Measurements from ENCODE around the gene TAB2. TPM values are rescaled to one million over a fixed set of nuclear protein-coding genes. Genes with fewer than 3 reads are reported as not detected.

TAB2 gene
- total and polyA plus RNA-seq, 9 of the 15 experiments (the other 6 are each of a cell fraction or from before 2014, with no cell fraction given): 9.1 to 38.3 (median 18.6) TPM

DNA sequence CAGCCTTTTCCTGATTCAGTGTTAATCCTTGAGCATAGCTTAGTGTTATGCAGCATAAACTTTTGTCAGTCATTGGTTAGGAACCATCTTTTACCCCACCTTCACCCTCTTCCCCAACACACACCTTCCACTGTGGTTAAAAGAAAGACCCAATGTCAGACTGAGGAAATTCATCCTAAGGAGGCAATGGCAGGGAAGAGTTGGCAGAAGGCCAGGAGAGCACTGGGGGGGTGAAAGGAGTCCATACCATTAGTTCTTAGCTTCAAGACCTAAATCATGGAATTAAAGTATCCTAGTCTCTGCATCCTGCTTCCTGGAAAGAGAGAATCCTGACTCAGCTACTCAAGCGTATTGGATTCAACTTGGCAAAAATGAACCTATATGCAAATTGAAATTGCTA, 16.9 kb upstream of the TAB2 start:
- no peaks in the 10 kb centered on the region for H3K36me3 ChIP-seq (ENCODE audit: control insufficient read depth, insufficient read depth, low read length)
- ChIA-PET POLR2A (interaction anchor here (1.6 kb wide), 1 partner anchor 17 kb away, joined by 4 read pairs; the partner anchor contains the start of gene TAB2), CTCF (ENCODE audit: low intra/inter-chr PET ratio) (no interaction called here)
- no peaks in the 10 kb centered on the region for H4K20me1 ChIP-seq (replicated peaks; ENCODE audit: control insufficient read depth, insufficient read depth, low read length)
- H3K9me1 ChIP-seq (ENCODE audit: control insufficient read depth, insufficient read depth, low read length): no peaks in the 10 kb centered on the region
- no peak overlapping the region for H3K4me2 ChIP-seq (ENCODE audit: insufficient read depth, low read length)
- no peak overlapping the region for H3K9ac ChIP-seq (ENCODE audit: insufficient read depth in 1 of 2, low read depth in 2 of 2, low read length in 2 of 2)
- in situ Hi-C loops (cut with MboI) (no loop called here), intact Hi-C loops (cut with micrococcal nuclease) (no loop called here)
- no peak for ATAC-seq
- no peak overlapping the region for H3K4me3 ChIP-seq
- WGBS (ENCODE audit: insufficient coverage, low coverage, missing lambda C conversion rate): 39% methylated on average over 1 of the region's 1 CpG
- H3K27me3 ChIP-seq (ENCODE audit: control insufficient read depth in 2 of 2, insufficient read depth in 2 of 2, low read length in 2 of 2): peaks cover 6 to 12% of the 10 kb centered on the region in 2 experiments; a peak in 3 of 5 replicates
- FAIRE-seq: no peak
- H3K9me3 ChIP-seq (replicated peaks; ENCODE audit: control insufficient read depth, insufficient read depth, low read depth, low read length): no peaks in the 10 kb centered on the region
- H3K79me2 ChIP-seq (ENCODE audit: control insufficient read depth, insufficient read depth, low read length): no peaks in the 10 kb centered on the region
- no TSS peak for BruUV-seq (replicated peaks)
- no peak for TF ChIP-seq ZNF347 (CRISPR knock-in tag; IDR thresholded peaks at IDR 0.05; ENCODE audit: low read depth)
- TF ChIP-seq, protein P1, sequence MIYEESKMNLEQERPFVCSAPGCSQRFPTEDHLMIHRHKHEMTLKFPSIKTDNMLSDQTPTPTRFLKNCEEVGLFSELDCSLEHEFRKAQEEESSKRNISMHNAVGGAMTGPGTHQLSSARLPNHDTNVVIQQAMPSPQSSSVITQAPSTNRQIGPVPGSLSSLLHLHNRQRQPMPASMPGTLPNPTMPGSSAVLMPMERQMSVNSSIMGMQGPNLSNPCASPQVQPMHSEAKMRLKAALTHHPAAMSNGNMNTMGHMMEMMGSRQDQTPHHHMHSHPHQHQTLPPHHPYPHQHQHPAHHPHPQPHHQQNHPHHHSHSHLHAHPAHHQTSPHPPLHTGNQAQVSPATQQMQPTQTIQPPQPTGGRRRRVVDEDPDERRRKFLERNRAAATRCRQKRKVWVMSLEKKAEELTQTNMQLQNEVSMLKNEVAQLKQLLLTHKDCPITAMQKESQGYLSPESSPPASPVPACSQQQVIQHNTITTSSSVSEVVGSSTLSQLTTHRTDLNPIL (CRISPR knock-in tag; IDR thresholded peaks at IDR 0.05): no peak
- no peak for TF ChIP-seq BDP1 (IDR thresholded peaks at IDR 0.05; ENCODE audit: insufficient read depth, insufficient read length)
- no peak for TF ChIP-seq TARDBP (IDR thresholded peaks at IDR 0.05)
- TF ChIP-seq ZNF134 (CRISPR knock-in tag; conservative IDR thresholded peaks at IDR 0.05): no peak
- no peak for TF ChIP-seq MCM2 (IDR thresholded peaks at IDR 0.05; ENCODE audit: low read depth)
- no peak for TF ChIP-seq CCAR2 (IDR thresholded peaks at IDR 0.05; ENCODE audit: low read depth, low read length)
- TF ChIP-seq NFIC (IDR thresholded peaks at IDR 0.05): peak; percentile 91
- TF ChIP-seq HCFC1 (IDR thresholded peaks at IDR 0.05; ENCODE audit: low read depth, low read length): no peak
- TF ChIP-seq NFIX (CRISPR knock-in tag; IDR thresholded peaks at IDR 0.05; ENCODE audit: low read depth): peak; percentile 45; the same call in 1 of the 2 replicates
- TF ChIP-seq NFXL1 (CRISPR knock-in tag; IDR thresholded peaks at IDR 0.05): no peak
- TF ChIP-seq, protein P2, sequence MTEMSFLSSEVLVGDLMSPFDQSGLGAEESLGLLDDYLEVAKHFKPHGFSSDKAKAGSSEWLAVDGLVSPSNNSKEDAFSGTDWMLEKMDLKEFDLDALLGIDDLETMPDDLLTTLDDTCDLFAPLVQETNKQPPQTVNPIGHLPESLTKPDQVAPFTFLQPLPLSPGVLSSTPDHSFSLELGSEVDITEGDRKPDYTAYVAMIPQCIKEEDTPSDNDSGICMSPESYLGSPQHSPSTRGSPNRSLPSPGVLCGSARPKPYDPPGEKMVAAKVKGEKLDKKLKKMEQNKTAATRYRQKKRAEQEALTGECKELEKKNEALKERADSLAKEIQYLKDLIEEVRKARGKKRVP (CRISPR knock-in tag; IDR thresholded peaks at IDR 0.05): no peak
- no peak for TF ChIP-seq RFX7 (CRISPR knock-in tag; IDR thresholded peaks at IDR 0.05)
- no peak for TF ChIP-seq POLR2H (tag; IDR thresholded peaks at IDR 0.05; ENCODE audit: low read depth)
- no peak for TF ChIP-seq ZNF324 (CRISPR knock-in tag; IDR thresholded peaks at IDR 0.05)
- TF ChIP-seq HNRNPL (IDR thresholded peaks at IDR 0.05; ENCODE audit: low read depth, low read length): no peak
- TF ChIP-seq HEY1 (CRISPR knock-in tag; IDR thresholded peaks at IDR 0.05; ENCODE audit: borderline replicate concordance): no peak
- TF ChIP-seq, protein P3, sequence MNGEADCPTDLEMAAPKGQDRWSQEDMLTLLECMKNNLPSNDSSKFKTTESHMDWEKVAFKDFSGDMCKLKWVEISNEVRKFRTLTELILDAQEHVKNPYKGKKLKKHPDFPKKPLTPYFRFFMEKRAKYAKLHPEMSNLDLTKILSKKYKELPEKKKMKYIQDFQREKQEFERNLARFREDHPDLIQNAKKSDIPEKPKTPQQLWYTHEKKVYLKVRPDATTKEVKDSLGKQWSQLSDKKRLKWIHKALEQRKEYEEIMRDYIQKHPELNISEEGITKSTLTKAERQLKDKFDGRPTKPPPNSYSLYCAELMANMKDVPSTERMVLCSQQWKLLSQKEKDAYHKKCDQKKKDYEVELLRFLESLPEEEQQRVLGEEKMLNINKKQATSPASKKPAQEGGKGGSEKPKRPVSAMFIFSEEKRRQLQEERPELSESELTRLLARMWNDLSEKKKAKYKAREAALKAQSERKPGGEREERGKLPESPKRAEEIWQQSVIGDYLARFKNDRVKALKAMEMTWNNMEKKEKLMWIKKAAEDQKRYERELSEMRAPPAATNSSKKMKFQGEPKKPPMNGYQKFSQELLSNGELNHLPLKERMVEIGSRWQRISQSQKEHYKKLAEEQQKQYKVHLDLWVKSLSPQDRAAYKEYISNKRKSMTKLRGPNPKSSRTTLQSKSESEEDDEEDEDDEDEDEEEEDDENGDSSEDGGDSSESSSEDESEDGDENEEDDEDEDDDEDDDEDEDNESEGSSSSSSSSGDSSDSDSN (IDR thresholded peaks at IDR 0.05; ENCODE audit: borderline replicate concordance in 1 of 2, low read depth in 2 of 2, low read length in 2 of 2): no peak
- no peaks in the 10 kb centered on the region for H3K4me1 ChIP-seq (replicated peaks in 1 of 2; ENCODE audit: control insufficient read depth in 2 of 2, insufficient read depth in 2 of 2, low read length in 2 of 2)
- no peak overlapping the region for H2AFZ ChIP-seq (ENCODE audit: low read depth, low read length)
- no peak for DNase-seq (ENCODE audit: extremely low read depth in 1 of 4, low spot score in 3 of 4)
- no peak overlapping the region for H3K27ac ChIP-seq (ENCODE audit: extremely low read depth, low read depth, low read length)
